Measurements from ENCODE around the gene LCLAT1.

GRCh38 chr2:30656079-30656478, 209.0 kb downstream of the LCLAT1 start:
- TF ChIP-seq CTCF (IDR thresholded peaks at IDR 0.05; ENCODE audit: borderline replicate concordance, extremely low read depth, low read length, poor library complexity, severe bottlenecking): no peak
- no peak for TF ChIP-seq EZH2 (IDR thresholded peaks at IDR 0.05; ENCODE audit: borderline replicate concordance, low read depth, low read length, severe bottlenecking)

All from DND-41 (cell line).